ENCODE results near the gene CCDC73.
"Not testable (repeated sequence)": the region's sequence is repeated elsewhere in the genome, so short reads cannot be mapped to it uniquely, and the experiment has no call there.

Gene CCDC73

DNA sequence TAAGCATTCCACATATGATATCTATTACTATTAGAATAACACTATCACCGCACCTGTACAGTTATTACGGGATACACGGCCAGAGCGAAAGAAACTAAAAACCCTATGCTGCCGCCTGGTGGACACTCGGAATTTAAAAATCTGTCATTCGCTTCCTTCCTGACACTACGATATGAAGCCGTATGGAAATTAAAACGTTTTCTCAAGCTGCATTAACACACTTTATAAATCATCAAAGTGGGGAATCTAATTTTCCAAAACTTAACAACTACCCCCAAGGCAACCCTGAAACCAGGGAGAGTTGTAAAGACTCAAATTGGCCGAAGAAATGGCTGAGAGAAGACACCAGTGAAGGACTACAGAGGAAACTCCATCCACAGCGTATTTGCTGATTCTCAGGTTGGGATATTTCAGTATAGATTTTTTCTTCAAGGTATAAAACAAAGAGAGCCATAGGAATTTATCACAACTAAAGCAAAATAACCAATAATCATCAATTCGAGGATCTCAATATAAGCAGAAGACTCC, 1.4 kb downstream of the CCDC73 start:
- peak; percentile 84 for DNase-seq

DNA sequence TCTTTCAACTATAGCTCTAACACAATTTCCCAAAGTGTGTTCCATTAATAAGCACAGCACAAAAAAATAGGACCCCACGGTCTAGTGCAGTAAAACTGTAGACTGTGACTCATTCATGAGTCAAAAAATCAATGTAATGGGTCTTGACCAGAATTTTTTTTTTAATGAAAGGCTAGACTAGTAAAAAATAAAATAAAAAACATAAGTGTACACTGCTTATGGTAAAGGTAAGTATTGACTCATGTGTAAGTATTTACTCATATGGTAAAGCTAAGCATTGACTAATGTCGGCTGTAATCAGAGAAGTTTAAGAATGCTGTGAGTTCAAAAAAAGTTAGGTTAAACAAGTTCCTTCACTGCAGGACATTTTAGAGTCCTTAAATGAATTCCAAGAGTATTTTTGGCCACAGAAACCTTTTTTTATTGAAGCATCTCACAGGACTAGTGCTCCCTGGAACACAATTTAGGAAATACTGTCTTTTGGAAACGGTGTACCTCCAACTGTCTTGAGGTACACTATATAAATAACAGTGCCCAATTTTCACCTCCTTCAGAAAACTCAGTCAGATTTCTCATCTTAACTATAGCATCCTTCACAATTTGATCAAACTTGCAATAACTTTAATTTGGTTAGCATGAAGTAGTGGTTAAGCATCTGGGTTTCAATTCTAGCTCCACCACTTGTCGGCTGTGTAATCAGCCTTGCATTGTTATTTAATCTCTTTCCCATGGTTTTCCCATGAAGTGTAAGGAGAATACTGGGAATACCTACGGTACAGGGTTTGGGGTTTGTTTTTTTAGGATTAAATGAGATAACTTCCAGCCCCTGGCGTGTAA, 2.1 kb downstream of the CCDC73 start:
- no peak for DNase-seq

DNA sequence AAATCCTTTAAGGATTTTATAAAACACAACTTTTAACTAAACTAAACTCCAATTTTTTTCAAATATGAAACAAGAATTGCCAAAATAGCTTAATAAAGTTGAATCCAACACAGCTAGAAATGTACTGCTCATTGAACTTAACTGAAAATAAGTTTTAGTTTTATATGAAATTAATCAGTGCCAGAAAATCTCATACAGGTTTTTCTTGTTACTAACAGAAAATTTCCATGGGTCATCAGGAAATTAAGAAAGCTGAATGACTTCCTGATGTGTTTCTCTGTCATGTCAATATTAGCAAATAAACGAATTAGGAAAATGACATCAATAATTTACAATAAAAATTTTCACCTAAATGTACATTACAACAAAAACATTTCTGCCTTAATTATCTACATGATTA, 3.5 kb downstream of the CCDC73 start:
- DNase-seq = no peak

GRCh38 chr11:32786811-32787210, 7.7 kb downstream of the CCDC73 start:
- DNase-seq = no peak

GRCh38 chr11:32785262-32785661, 9.2 kb downstream of the CCDC73 start:
- DNase-seq = no peak

DNA sequence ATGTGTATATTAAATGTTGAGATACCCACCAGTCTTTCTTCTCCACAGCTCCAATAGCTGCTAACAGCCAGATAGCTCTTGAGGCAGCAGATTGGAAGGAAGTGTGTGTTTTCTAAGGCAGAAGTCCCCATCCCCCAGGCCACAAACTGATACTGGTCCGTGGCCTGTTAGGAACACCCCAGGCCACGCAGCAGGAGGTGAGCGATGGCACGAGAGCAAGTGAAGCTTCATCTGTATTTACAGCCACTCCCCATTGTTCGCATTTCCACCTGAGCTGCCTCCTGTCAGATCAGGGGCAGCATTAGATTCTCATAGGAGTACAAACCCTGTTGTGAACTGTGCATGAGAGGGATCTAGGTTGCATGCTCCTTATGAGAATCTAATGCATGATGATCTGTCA, 12.7 kb downstream of the CCDC73 start:
- DNase-seq = no peak

- not testable (repeated sequence) for DNase-seq
Observed at GRCh38 chr11:32780839-32781238, 13.6 kb downstream of the CCDC73 start.

DNA sequence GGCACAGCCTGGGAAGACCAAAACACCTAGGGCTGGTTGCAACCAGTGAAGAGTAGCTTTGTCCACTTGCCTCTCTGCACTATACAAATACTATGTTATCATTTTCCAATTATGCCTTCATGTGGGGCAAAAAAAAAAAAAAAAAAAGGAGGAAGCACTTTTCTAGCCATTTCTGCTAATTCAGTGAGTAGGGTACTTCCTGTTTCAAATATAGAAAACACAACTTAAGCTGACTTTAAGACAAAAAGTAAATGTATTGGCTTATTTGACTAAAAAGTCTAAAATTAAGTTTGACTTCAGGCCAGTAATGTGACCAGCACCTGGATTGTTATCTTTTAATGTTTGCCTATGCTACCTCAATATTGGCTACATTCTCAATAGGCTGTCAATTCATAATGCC, 15.3 kb downstream of the CCDC73 start:
- DNase-seq = peak; percentile 55

- DNase-seq = no peak
Observed at GRCh38 chr11:32775908-32776307, 18.6 kb downstream of the CCDC73 start.

- no peak for DNase-seq
Observed at GRCh38 chr11:32774081-32774480, 20.4 kb downstream of the CCDC73 start.

DNA sequence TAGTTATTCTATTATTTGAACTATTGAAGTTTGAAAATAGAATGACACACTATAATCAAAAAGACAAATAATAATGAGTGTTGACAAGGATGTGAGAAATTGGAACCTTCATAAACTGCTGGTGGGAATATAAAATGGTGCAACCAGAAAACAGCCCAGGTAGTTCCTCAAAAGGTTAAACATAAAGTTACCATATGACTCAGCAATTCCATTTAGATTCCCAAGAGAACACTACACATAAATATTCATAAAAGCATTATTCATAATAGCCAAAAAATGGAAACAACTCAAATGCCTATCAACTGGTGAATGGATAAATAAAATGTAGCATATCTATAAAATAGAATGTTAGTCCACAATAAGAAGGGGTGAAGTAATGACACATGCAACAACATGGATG, 21.7 kb downstream of the CCDC73 start:
- DNase-seq = no peak

- not testable (repeated sequence) for DNase-seq
Observed at GRCh38 chr11:32761774-32762173, 32.7 kb downstream of the CCDC73 start.

DNA sequence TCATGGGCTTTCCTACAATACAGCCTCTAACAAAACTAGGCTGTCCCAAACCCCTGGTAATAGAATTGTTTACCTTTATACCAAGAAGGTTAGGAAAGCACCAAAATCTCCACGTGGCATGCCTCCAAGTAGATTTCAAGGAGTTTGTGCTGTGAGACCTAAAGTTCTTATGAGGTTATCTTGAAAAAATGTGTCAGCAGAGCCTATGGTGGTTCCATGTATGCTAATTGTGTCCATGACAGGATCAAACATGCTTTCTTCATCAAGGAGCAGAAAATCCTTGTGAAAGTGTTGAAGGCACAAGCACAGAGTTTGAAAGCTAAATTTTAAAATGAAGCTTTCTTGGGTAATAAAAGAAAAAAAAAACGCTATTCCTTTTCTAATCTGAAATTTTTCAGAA, 36.2 kb downstream of the CCDC73 start:
- no peak for DNase-seq

GRCh38 chr11:32753181-32753580, 41.3 kb downstream of the CCDC73 start:
- DNase-seq = not testable (repeated sequence)

GRCh38 chr11:32752001-32752400, 42.5 kb downstream of the CCDC73 start:
- no peak for DNase-seq

GRCh38 chr11:32751381-32751780, 43.1 kb downstream of the CCDC73 start:
- no peak for DNase-seq

GRCh38 chr11:32729976-32730375, 64.5 kb downstream of the CCDC73 start:
- no peak for DNase-seq

DNA sequence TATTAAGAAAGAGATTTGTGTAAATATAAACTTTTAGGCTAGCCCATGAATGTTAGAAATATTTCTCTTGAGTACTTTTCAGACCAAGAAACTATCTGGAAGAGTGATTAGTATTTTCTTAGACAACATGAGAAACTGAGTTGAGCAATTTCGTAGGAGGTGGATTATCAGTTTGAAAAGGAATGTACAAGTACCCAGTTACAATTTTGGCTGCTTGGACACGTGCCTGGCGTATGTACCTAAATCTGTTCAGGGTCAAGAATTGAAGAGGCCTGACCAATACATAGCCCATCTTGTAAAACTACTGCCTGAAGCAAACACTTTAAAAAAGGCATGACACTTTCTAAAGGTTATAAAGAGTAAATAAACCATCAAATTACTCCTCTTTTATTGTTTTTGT, 71.1 kb downstream of the CCDC73 start:
- DNase-seq = no peak

DNA sequence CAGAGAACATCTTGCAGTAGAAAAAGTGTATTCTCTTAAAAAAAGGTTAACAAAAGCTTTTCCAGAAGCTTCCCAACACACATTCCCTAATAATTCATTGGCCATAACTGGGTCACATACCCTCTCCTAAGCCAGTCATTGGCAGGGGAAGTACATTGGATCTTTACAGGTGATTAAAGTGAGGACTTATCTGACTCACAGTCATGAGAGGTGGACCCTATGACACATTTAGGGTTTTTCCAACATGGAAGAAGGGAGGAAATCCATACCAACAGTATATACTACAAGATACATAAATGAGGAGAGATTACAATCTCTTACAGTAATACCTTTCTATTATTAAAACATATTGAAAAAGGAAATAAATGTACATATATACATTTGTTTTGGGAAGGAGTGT, 72.2 kb downstream of the CCDC73 start:
- DNase-seq = no peak

DNA sequence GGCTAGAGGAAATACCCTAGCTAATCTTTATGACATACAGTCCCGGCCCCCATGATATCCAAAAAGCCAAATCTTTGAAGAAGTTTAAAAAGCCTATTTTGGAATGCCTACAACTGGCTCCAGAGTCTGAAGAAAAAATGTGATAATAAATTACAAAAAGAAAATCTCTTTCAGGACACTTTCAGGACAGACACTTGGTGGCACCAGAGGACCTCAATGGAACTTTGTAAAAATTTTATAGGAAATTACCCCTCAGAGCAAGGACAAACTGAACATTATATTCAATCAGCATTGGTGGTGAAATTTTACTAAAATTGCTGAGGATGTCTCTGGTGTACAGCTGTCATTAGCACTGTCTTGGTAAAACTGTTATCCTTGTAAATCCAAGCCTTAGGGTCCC, 81.0 kb downstream of the CCDC73 start:
- peak; percentile 45 for DNase-seq

DNA sequence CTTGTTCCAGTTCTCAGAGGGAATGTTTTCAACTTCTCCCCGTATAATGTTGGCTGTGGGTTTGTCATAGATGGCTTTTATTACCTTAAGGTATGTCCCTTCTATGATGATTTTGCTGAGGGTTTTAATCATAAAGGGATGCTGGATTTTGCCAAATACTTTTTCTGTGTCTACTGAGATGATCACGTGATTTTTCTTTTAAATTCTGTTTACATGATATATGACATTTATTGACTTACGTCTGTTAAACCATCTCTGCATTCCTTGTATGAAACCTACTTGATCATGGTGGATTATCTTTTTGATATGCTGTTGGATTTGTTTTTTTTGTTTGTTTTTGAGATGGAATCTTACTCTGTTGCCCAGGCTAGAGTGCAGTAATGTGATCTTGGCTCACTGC, 85.5 kb downstream of the CCDC73 start:
- not testable (repeated sequence) for DNase-seq

- DNase-seq = peak; percentile 23
Observed at GRCh38 chr11:32706985-32707741, 87.3 kb downstream of the CCDC73 start.

GRCh38 chr11:32705309-32706033, 89.0 kb downstream of the CCDC73 start:
- DNase-seq = no peak
